GM13977 (cell line): Measurements from ENCODE around the gene LAMA3.

Source experiments
- DNase-seq: peaks from one replicate; pipeline ENCODE4 v3.0.0; 2012; ENCODE audit warnings: low spot score
- in situ Hi-C: fragments of 300-500 bp; cut with MboI; formaldehyde crosslinking; loops from one replicate; pipeline ENCODE4 v1.12.0; 2022; ENCODE audit warnings: low sequenced_read_pairs, low pct_unique_long_range_greater_than_20kb, mixed read lengths, inconsistent platforms; ENCODE audit not compliant: unreplicated experiment
- TF ChIP-seq, protein P1 (sequence below): IDR thresholded peaks from 2 replicates; pipeline ENCODE4 v1.5.1; 2012; ENCODE audit warnings: mild to moderate bottlenecking, control low read depth; ENCODE audit not compliant: insufficient read depth; ENCODE audit errors: extremely low read depth, missing control alignments

The LAMA3 gene

DNA sequence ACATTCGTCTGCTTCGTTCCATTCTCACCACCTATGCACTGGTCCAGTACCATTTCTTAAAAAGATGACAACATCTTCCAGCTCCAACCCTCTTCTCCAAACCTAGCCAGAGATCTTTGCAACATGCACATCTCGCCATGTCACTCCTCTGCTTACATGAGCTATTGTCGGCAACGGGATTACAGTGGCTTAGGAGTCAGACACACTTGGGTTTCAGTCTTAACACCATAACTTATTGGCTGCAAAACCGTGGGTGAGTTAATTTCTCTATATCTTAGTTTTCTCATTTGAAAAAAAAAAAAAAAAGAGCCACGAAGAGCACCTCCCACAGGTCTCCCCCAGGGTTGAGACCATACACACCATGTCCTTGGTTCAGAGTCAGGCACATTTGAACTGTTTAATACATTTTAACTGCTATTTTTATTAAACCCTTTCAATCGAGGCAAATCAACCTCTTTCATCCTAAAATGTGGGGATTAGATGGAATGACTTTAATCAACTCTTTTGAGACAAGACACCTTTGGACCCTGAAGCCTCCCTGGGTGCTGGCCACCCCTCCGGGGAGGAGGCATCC lies 27.4 kb upstream of the LAMA3 start:
- DNase-seq, result no peak
- in situ Hi-C loops, result no loop called here

DNA sequence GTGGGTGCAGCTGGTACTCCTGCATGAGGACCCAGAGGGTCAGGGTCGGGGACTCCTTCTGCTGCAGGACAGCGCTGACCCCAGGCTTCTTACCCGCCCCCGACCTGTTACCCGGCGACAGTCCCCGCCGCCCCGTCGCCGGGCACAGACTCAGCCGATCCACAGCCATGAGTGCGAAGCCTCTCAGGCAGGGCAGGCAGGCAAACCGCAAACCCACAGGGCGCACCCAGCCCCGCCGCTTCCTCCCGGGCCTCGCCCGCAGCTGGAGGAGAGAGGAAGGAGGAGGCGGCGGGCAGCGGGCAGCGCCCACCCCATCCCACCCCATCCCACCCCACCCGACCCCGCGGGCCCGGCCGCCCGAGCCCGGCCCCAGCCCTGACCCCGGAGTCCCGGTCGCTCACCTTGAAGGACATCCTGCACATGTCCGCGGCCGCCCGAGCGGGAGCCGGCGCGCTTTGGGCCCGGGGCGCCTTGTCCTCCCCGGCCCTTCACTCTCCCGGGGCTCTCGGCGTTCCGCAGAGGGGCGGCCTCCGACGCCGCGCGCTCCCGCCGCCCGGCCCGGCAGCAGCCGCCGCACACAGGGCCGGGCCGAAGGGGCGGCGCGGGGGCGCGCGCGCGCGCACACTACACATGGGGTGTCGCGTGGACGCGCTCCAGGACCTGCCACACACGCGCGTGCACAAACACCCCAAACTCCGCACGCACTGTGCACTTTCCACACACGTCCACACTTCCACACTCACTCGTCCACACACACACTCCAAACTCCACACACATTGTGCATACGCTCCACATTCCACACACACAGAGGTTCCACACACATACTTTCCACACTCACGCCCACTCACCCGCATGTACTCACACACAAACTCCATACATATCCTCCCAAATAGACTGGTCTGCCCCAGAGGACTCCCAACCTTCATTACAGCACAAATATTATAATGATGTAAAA lies 26.7 kb upstream of the LAMA3 start, which contains the start of gene ANKRD29:
ANKRD29 (minus strand) TSS at position 603 of the 955 bp plus-strand sequence; CDS start at position 422, 181 bp downstream.
- TF ChIP-seq, protein P1, sequence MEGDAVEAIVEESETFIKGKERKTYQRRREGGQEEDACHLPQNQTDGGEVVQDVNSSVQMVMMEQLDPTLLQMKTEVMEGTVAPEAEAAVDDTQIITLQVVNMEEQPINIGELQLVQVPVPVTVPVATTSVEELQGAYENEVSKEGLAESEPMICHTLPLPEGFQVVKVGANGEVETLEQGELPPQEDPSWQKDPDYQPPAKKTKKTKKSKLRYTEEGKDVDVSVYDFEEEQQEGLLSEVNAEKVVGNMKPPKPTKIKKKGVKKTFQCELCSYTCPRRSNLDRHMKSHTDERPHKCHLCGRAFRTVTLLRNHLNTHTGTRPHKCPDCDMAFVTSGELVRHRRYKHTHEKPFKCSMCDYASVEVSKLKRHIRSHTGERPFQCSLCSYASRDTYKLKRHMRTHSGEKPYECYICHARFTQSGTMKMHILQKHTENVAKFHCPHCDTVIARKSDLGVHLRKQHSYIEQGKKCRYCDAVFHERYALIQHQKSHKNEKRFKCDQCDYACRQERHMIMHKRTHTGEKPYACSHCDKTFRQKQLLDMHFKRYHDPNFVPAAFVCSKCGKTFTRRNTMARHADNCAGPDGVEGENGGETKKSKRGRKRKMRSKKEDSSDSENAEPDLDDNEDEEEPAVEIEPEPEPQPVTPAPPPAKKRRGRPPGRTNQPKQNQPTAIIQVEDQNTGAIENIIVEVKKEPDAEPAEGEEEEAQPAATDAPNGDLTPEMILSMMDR, result no peak
- DNase-seq, result peak; percentile 55
- in situ Hi-C loops, result no loop called here

More for the DNA sequence above, 27.4 kb upstream of the LAMA3 start:
- TF ChIP-seq, protein P1, result no peak

DNA sequence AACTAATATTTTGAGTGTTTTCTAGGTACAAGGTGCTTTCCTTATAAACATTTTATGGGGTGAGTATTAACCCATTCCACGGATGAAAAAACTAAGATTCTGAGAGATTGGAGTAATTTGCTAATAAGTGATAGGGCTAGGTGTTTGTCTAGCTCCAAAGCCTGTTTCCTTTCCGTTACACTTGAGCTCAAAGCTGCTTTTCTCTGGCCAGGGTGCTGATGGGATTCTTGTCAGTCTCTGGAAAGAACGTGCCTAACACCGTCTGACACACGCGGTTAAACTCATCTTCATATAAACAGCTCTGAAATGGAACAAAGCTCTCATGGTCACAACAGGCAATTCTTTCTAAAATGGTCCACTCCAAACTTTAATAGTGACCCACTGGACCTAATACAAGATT lies 24.6 kb upstream of the LAMA3 start:
- no peak for DNase-seq
- in situ Hi-C loops, result no loop called here
- TF ChIP-seq, protein P1, result no peak

- in situ Hi-C loops, result no loop called here
- no peak for DNase-seq
- TF ChIP-seq, protein P1, result no peak
These were observed 22.1 kb upstream of the LAMA3 start for GRCh38 chr18:23667114-23667513.

DNA sequence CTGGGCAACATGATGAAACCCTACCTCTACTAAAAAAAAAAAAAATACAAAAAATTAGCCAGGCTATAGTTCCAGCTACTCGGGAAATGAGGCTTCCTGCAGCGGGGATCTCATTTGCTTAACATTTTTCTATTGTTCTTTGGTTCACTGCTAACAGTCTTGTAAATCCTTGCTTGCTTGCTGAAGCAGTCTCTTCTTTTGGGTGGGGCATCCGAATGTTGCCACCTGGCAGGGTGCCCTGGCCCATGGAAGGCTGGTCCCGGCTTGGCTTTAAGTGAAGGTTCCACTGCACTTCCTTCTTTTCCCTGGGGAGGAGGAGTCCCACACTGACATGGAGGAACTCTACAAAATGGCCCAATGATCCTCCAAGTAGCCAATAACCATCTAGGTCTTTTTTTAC lies 20.5 kb upstream of the LAMA3 start:
- TF ChIP-seq, protein P1, result no peak
- no peak for DNase-seq
- in situ Hi-C loops, result no loop called here

DNA sequence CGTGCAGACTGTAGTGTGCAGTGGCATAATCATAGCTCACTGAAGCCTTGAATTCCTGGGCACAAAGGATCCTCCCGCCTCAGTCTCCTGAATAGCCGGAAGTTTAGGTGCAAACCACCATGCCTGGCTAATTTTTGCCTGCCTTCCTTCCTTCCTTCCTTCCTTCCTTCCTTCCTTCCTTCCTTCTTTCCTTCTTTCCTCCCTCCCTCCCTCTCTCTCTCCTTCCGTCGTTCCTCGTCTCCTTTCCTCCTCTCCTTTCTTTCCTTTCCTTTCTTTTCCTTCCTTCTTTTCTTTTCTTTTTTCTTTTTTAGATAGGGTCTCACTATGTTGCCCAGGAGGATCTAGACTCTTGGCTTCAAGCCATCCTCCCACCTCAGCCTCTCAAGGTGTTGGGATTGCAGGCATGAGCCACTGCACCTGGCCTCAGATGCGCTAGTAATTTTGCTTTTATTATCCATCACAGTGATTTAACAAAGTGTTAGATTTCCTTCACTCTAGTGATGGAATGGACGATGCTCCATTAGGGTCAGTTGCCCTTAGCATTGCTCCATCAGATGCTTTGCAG lies 20.0 kb upstream of the LAMA3 start:
- TF ChIP-seq, protein P1, result no peak

More for the DNA sequence above, 20.0 kb upstream of the LAMA3 start:
- no peak for DNase-seq
- in situ Hi-C loops, result no loop called here
